Transverse colon (tissue), 4 donors: ENCODE results near the gene ANKS1B.

Experiments used
- CTCF ChIP-seq, 5 experiments: fragments of 200-600 bp in 3 of 5; fragments of 450-650 bp in 2 of 5; sonication (generic) in 3 of 5; IDR thresholded peaks; 1 replicate in 2 of 5; 2 replicates in 3 of 5; pipeline ENCODE4 v1.5.1; 2016 to 2017; ENCODE audit warnings: antibody characterized with exemption in 5 of 5, inconsistent platforms in 3 of 5, mild to moderate bottlenecking in 2 of 5, moderate library complexity in 1 of 5
- EP300 ChIP-seq: sonication (generic); formaldehyde crosslinking; IDR thresholded peaks from one replicate; pipeline ENCODE4 v1.6.1; 2017; ENCODE audit warnings: antibody characterized with exemption, low read depth
- POLR2A ChIP-seq: fragments of 450-650 bp; IDR thresholded peaks from one replicate; pipeline ENCODE4 v1.6.1; 2016; ENCODE audit warnings: antibody characterized with exemption, mild to moderate bottlenecking, moderate library complexity
- POLR2AphosphoS5 ChIP-seq, 3 donors: sonication (generic); formaldehyde crosslinking; IDR thresholded peaks; one replicate each; pipeline ENCODE4 v1.6.1; 2016; ENCODE audit warnings: antibody characterized with exemption in 3 of 3

DNA sequence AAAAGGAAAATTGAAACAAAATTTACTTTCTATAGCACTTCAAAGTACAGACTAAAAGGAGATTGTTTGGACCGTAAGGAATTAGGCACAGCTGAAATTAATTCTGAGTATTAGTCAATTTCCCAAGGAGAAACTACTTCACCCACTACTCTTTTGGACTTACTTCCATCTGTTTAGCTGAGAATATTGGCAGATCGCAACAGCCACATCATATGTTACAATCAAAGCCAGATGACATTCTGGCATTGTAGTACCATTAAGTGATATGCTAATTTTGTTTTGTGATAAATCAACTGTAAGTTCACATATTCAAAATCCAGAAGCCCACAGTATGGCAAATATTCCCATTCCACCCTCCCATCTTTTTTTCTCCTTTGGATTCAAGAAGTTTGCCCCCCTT, 47.1 kb upstream of the ANKS1B start:
- TF ChIP-seq CTCF (IDR thresholded peaks at IDR 0.05): no peak
- TF ChIP-seq POLR2A: no peak
- TF ChIP-seq POLR2AphosphoS5 (IDR thresholded peaks at IDR 0.05): no peak
- TF ChIP-seq EP300: no peak
